RWPE1 (cell line): ENCODE data around the gene WDR82.
A peak's percentile ranks its signal among the peaks of the same experiment; 100 is the strongest.

ENCODE experiments used
- CTCF ChIA-PET: fragments of 350-600 bp; sonication (Branson Sonifier 250); formaldehyde crosslinking; extraction: SDS; loops from one replicate; lab custom pipeline; 2021; lab: Yijun Ruan, JAX
- POLR2A ChIA-PET: fragments of 400-600 bp; formaldehyde crosslinking; extraction: SDS; loops from one replicate; lab custom pipeline; 2020; ENCODE audit warnings: antibody characterized with exemption; ENCODE audit not compliant: low non-redundant PET; lab: Yijun Ruan, JAX
- DNase-seq: peaks from one replicate; pipeline ENCODE4 v3.0.0; 2012; ENCODE audit warnings: low spot score
- H3K27ac ChIP-seq: fragments of 450-650 bp; 2 replicates; pipeline ENCODE4 v1.5.1; 2017
- TF ChIP-seq, protein P1 (sequence below): fragments of 450-650 bp; conservative IDR thresholded peaks from 2 replicates; pipeline ENCODE4 v1.5.1; 2017; ENCODE audit warnings: low read depth, mild to moderate bottlenecking

Gene WDR82

GRCh38 chr3:52253314-52254304, 24.8 kb downstream of the WDR82 start:
- DNase-seq: no peak
- ChIA-PET CTCF (no interaction called here), POLR2A (interaction anchor here (0.6 kb wide), 1 partner anchor 9 kb away, joined by 3 read pairs; no protein-coding TSS in a partner anchor)
- peak overlapping the region; percentile 64 for H3K27ac ChIP-seq
- TF ChIP-seq, protein P1, sequence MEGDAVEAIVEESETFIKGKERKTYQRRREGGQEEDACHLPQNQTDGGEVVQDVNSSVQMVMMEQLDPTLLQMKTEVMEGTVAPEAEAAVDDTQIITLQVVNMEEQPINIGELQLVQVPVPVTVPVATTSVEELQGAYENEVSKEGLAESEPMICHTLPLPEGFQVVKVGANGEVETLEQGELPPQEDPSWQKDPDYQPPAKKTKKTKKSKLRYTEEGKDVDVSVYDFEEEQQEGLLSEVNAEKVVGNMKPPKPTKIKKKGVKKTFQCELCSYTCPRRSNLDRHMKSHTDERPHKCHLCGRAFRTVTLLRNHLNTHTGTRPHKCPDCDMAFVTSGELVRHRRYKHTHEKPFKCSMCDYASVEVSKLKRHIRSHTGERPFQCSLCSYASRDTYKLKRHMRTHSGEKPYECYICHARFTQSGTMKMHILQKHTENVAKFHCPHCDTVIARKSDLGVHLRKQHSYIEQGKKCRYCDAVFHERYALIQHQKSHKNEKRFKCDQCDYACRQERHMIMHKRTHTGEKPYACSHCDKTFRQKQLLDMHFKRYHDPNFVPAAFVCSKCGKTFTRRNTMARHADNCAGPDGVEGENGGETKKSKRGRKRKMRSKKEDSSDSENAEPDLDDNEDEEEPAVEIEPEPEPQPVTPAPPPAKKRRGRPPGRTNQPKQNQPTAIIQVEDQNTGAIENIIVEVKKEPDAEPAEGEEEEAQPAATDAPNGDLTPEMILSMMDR: no peak

- CTCF ChIA-PET: no interaction called here
- TF ChIP-seq, protein P1: no peak
- H3K27ac ChIP-seq: peak overlapping the region; percentile 87
- POLR2A ChIA-PET: no interaction called here
- no peak for DNase-seq
Observed at GRCh38 chr3:52250122-52250521, 28.3 kb downstream of the WDR82 start.

DNA sequence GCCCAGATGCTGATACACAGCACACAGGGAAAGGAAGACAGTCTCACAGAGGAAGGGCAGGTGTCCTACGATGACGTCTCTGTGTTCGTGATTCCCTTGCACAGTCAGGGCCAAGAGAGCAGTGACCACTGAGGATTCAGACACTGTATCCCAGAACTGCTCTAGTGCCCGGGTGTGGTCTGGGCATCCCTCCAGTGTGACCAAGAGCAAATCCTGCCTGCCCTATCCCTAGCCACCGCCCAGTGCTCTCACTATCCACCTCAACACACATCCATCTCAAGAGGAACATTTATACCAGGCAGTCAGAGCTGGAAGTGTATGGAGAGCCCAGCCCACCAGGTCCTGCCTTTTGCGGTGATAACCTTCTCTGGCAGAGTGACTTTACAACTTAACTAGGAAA, 28.8 kb downstream of the WDR82 start:
- peak overlapping the region; percentile 87 for H3K27ac ChIP-seq
- TF ChIP-seq, protein P1: no peak
- DNase-seq: no peak
- POLR2A ChIA-PET: no interaction called here
- CTCF ChIA-PET: no interaction called here

DNA sequence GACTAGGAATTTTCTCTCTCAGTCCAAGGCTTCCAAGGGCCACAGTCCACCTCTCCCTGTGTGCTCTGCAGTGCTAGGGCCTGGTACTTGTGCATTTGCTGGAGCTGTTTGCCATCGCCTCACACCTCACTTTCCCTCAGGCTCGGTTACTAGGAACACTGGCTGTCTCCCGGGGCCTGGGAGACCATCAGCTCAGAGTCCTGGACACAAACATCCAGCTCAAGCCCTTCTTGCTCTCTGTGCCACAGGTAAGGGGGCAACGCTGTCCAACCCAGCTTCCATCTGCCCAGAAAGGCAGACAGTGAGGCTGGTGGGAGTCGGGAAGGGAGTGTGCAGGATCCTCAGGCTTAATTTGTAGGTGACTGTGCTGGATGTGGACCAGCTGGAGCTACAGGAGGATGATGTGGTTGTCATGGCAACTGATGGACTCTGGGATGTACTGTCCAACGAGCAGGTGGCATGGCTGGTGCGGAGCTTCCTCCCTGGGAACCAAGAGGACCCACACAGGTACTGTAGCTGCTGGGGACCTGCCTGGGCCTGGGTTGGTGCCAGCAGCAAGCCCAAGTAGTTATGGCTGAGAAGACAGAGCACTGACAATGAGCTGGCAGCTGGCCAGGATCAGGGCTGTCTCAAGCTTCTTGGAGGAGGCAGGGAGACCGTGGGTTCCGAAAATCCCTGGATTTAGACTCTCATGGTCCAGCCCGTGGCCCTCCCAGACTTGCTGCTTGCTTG, 29.5 kb downstream of the WDR82 start:
- no peak for DNase-seq
- POLR2A ChIA-PET: no interaction called here
- TF ChIP-seq, protein P1: no peak
- CTCF ChIA-PET: interaction anchor here (0.6 kb wide), 1 partner anchor 27 kb away, joined by 4 read pairs; no protein-coding TSS in a partner anchor
- peak overlapping the region; percentile 87 for H3K27ac ChIP-seq

- peak overlapping the region; percentile 87 for H3K27ac ChIP-seq
- ChIA-PET CTCF (no interaction called here), POLR2A (interaction anchor here (0.9 kb wide), 1 partner anchor 10 kb away, joined by 3 read pairs; no protein-coding TSS in a partner anchor)
- no peak for DNase-seq
- TF ChIP-seq, protein P1: no peak
Observed at GRCh38 chr3:52248165-52248541, 30.3 kb downstream of the WDR82 start.

- peak overlapping the region; percentile 87 for H3K27ac ChIP-seq
- TF ChIP-seq, protein P1: no peak
- no peak for DNase-seq
- CTCF ChIA-PET: no interaction called here
- POLR2A ChIA-PET: interaction anchor here (0.9 kb wide), 1 partner anchor 10 kb away, joined by 3 read pairs; no protein-coding TSS in a partner anchor
Observed at GRCh38 chr3:52247409-52248164, 30.9 kb downstream of the WDR82 start.
